ENCODE measurements around the gene PYY.
"Not testable (repeated sequence)": the region's sequence is repeated elsewhere in the genome, so short reads cannot be mapped to it uniquely, and the experiment has no call there.

The PYY gene

DNA sequence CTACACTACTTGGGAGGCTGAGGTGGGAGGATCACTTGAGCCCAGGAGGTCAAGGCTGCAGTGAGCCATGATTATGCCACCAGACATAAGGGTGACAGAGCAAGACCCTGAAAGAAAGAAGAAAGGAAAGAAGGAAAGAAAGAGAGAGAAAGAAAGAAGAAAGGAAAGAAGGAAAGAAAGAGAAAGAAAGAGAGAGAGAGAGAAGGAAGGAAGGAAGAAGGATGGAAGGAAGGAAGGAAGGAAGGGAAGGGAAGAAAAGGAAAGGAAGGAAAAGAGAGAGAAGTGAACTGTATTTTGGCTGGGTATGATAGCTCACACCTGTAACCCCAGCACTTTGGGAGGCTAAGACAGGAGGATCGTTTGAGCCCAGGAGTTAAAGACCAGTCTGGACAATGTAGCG is 24.3 kb upstream of the PYY start:
- DNase-seq (ENCODE audit: low read depth): no peak

GRCh38 chr17:43976963-43977837 is 23.5 kb upstream of the PYY start:
- DNase-seq (ENCODE audit: low read depth): no peak

GRCh38 chr17:43975898-43976297 is 22.2 kb upstream of the PYY start:
- no peak for DNase-seq (ENCODE audit: low read depth)

GRCh38 chr17:43974382-43975266 is 20.9 kb upstream of the PYY start:
- no peak for DNase-seq (ENCODE audit: low read depth)

GRCh38 chr17:43972444-43973212 is 18.9 kb upstream of the PYY start:
- DNase-seq (ENCODE audit: low read depth): not testable (repeated sequence)

DNA sequence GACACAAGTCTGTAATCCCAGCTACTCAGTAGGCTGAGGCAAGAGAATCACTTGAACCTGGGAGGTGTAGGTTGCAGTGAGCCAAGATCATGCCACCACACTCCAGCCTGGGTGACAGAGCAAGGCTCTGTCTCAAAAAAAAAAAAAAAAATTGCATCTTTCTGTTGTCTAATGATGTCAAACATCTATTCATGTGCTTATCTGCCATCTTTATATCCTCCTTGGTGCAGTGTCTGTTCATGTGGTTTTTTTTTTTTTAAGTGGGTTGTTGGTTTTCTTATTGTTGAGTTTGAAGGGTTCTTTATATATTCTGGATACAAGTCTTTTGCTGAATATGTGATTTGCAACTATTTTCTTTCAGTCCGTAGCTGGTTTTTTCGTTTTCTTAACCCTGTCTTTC is 17.7 kb upstream of the PYY start:
- not testable (repeated sequence) for DNase-seq (ENCODE audit: low read depth)

DNA sequence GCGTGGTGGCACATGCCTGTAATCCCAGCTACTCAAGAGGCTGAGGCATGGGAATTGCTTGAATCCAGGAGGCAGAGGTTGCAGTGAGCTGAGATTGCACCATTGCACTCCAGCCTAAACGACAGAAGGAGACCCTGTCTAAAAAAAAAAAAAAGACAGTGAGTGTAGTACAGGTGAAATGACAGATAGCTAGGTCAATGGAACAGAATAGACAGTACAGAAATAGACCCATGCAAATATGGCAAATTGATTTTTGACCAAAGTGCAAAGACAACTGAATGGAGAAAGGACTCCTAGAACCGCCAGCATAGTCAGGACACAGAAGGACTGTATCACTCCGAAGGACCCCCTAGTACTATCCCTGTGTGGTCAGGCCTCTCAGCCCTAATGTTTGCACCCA is 16.6 kb upstream of the PYY start:
- no peak for DNase-seq (ENCODE audit: low read depth)

DNA sequence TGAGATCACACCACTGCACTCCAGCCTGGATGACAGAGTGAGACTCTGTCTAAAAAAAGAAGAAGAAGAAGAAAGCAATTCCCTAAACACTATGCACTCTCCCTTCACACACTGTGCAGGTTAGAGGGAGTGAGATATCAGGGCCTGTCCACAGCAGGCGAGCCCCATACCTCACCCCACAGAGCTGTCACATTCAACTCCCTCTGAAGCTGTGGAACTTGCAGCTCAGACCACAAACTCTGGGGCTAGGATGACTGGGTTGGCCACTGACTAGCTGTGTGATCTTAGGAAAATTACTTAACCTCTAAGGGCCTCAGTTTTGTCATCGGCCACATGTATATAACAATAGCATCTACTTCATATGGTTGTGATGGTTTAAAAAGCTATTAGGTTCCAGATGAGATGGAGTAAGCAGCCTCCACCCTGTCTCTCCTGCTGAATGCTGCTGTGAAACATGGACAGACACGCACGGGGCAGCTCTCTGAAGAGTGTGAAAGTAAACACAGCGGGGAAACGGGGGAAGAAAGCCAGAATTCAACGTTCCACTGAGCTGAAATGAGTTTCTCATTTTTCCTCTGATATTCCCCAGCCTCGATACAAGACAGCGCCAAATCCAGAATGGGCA is 13.6 kb upstream of the PYY start:
- DNase-seq (ENCODE audit: low read depth): no peak

GRCh38 chr17:43966276-43966675 is 12.5 kb upstream of the PYY start:
- no peak for DNase-seq (ENCODE audit: low read depth)

- no peak for DNase-seq (ENCODE audit: low read depth)
Observed at GRCh38 chr17:43962479-43962878, 8.7 kb upstream of the PYY start.

GRCh38 chr17:43961954-43962353 is 8.2 kb upstream of the PYY start:
- DNase-seq (ENCODE audit: low read depth): no peak

DNA sequence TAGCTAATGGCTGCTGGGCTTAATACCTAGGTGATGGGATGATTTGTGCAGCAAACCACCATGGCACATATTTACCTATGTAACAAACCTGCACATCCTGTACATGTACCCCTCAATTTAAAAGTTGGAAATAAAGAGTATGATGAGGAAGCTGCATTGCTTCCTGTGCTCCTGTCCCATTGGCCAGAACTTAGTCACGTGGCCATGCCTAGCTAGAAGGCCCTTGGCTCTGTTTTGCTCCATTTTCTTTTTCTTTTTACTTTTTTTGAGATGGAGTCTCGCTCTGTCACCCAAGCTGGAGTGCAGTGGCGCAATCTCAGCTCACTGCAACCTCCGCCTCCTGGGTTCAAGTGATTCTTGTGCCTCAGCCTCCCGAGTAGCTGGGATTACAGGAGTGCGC is 7.6 kb upstream of the PYY start:
- DNase-seq (ENCODE audit: low read depth): not testable (repeated sequence)

DNA sequence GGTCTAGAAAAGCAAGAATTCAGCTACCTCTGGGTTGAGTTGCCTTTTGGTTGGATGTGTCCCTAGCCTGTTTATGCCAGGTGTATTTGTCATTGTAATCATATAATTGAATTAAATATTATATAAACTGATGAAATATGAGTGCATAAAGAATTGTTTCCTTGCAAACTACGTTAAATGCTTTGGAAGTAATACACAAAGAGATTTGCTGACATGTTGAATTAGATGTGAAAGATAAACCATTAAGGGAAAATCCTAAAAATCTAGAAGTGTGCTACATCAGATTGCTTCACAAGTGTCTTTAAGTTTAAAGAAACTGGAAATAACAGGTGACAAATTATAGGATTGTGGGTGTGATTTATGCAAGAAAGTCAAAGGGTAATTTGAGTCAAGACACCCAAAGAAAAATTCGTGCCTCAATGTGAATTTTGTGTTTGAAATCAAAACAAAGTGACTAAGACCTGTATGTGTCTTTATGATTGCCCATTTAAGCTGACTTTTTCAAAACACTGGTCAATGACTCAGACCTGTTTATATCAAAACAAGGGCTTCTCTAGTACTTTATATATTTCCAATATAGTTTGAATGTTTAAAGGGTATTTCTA is 5.1 kb upstream of the PYY start:
- DNase-seq (ENCODE audit: low read depth): no peak

GRCh38 chr17:43956222-43956621 is 2.5 kb upstream of the PYY start:
- DNase-seq (ENCODE audit: low read depth): no peak

- DNase-seq (ENCODE audit: low read depth): no peak
Observed at GRCh38 chr17:43952724-43953666, 745 bp downstream of the PYY start.

DNA sequence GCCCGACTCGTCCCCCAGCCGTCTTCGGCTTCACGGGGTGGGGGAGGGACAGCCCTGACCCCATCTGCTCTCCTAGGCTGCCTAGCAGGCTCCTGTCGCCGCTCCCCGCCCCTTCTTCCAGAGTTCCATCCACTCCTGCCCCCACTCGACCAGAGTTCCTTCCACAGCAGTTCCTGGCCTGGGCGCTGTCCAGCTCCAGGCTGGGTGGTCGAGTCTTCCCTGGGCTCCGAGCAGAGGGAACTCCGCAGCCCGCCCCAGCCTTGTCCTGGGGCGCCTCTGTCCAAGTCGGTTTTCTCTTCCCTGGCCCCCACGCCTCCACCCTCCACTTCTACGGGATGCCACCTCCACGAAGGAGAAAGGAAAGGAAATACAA is 1.4 kb downstream of the PYY start:
- DNase-seq (ENCODE audit: low read depth): no peak

DNA sequence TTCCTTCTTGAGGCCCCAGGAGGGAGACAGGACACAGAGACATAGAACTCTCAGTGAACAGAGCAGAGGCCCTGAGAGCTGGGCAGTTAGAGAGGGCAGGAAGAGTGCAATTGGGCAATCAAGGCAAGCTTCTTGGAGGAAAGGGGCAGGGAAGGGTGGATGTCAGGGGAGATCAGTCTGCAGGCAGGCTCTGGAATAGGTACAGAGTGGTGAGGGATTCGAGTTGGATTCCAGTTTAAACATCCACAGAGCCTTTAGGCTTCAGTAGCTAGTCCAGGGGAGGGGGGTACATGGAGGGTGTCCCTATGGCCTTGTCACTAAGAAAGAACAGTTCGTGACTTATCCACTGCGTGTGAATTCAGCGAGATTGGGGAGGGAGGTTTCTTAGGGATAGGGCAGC is 2.0 kb downstream of the PYY start:
- DNase-seq (ENCODE audit: low read depth): no peak

GRCh38 chr17:43950554-43950953 is 3.2 kb downstream of the PYY start:
- no peak for DNase-seq (ENCODE audit: low read depth)

GRCh38 chr17:43949781-43950180 is 4.0 kb downstream of the PYY start:
- DNase-seq (ENCODE audit: low read depth): no peak

DNA sequence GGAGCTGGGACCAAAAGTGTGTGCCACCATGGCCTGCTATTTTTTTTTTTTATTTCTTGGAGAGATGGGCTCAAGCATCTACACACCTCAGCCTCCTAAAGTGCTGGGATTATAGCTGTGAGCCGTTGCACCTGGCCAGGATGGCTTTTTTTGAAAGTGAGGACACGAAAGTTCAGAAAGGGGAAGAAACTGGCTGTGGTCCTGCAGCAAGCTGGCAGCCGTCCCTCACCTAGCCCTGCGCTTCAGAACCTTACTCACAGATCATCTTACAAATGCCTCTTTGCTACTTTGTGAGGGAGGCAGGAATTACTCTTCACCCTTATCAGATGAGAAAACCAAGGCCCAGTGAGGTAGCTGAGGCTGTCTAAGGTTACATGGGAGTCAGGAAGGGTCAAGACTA is 7.0 kb downstream of the PYY start:
- no peak for DNase-seq (ENCODE audit: low read depth)
